ENCODE measurements around the gene FOXP1.

DNA sequence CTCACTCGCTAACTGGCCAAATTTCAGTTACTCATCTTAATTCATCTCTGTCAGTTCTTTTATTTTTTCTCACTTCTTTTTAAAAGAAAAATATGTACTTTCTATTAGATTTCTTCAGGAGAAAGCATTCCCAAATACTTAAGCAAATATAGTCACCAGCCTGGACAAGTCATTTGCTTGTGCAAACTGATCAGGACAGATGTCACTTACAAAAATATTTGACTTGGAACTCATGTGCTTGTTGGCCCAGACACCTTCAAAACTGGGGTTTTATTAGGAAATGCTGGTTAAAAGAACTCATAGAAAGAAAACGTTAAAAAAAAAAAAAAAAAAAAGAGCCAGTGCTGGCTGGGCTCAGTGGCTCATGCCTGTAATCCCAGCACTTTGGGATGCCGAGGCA is 31.3 kb upstream of the FOXP1 start:
- TF ChIP-seq, protein P1, sequence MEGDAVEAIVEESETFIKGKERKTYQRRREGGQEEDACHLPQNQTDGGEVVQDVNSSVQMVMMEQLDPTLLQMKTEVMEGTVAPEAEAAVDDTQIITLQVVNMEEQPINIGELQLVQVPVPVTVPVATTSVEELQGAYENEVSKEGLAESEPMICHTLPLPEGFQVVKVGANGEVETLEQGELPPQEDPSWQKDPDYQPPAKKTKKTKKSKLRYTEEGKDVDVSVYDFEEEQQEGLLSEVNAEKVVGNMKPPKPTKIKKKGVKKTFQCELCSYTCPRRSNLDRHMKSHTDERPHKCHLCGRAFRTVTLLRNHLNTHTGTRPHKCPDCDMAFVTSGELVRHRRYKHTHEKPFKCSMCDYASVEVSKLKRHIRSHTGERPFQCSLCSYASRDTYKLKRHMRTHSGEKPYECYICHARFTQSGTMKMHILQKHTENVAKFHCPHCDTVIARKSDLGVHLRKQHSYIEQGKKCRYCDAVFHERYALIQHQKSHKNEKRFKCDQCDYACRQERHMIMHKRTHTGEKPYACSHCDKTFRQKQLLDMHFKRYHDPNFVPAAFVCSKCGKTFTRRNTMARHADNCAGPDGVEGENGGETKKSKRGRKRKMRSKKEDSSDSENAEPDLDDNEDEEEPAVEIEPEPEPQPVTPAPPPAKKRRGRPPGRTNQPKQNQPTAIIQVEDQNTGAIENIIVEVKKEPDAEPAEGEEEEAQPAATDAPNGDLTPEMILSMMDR (IDR thresholded peaks at IDR 0.05) = no peak
- no peak for TF ChIP-seq EP300 (IDR thresholded peaks at IDR 0.05)
- TF ChIP-seq POLR2A (IDR thresholded peaks at IDR 0.05) = no peak
